WI38 (cell line): ENCODE measurements around the gene PGP.
"Not testable (repeated sequence)": the region's sequence is repeated elsewhere in the genome, so short reads cannot be mapped to it uniquely, and the experiment has no call there.

Experiments
- H3K4me3 ChIP-seq: 2 replicates; pipeline ENCODE4 v1.5.1; 2011; ENCODE audit warnings: low read depth, mild to moderate bottlenecking, control low read depth, low read length
- CTCF ChIP-seq: IDR thresholded peaks from 2 replicates; pipeline ENCODE4 v1.5.1; 2012; ENCODE audit warnings: low read depth, mild to moderate bottlenecking, control low read depth, low read length

The PGP gene

DNA sequence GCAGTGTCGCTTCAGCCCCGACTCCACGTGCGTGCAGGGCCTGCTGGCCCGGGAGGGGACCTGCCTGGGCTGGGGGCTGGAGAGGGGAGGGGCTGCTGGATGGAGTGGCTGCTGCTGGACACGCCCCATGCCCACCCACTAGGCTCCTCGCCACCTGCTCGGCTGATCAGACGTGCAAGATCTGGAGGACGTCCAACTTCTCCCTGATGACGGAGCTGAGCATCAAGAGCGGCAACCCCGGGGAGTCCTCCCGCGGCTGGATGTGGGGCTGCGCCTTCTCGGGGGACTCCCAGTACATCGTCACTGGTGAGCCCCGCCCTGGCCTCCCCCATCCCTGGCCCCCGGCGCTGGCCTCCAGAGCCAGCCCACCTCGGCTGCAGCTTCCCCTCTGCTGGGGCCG, 6.3 kb downstream of the PGP start:
- TF ChIP-seq CTCF: no peak
- no peak overlapping the region for H3K4me3 ChIP-seq

DNA sequence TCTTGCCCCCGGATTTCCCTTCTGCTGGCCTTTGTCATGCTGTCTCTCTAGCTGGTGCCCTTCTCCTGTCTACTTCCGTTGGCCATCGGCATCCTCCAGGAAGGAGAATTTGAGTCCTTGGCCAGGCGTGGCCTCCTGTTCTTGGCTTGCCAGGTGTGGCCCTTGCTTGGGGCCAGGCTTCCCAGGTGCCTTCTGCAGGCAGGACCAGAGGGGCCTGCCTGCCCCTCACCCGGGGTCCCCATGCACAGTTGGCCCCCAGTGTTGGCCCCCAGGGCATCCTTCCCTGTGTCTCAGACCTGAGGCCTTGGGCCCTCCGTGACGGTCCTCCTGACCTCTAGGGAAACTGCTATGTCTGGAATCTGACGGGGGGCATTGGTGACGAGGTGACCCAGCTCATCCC, 6.8 kb downstream of the PGP start:
- H3K4me3 ChIP-seq: no peak overlapping the region
- TF ChIP-seq CTCF: no peak

GRCh38 chr16:2206780-2207433, 7.7 kb downstream of the PGP start:
- TF ChIP-seq CTCF: no peak
- no peak overlapping the region for H3K4me3 ChIP-seq

DNA sequence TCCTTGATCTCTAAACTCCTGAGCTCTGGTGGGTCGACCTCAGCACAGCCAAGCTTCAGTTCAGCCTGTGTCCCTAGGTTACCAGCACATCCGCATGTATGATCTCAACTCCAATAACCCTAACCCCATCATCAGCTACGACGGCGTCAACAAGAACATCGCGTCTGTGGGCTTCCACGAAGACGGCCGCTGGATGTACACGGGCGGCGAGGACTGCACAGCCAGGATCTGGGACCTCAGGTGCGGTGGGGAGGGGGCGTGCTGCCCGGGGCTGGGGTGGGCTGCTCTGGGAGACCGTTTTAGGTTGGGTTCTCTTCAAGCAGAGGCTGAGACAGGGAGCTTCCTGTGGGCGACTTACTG, 8.2 kb downstream of the PGP start:
- peak overlapping the region; percentile 64 for H3K4me3 ChIP-seq
- TF ChIP-seq CTCF: no peak

GRCh38 chr16:2205967-2206313, 8.7 kb downstream of the PGP start:
- no peak for TF ChIP-seq CTCF
- H3K4me3 ChIP-seq: peak overlapping the region; percentile 64

DNA sequence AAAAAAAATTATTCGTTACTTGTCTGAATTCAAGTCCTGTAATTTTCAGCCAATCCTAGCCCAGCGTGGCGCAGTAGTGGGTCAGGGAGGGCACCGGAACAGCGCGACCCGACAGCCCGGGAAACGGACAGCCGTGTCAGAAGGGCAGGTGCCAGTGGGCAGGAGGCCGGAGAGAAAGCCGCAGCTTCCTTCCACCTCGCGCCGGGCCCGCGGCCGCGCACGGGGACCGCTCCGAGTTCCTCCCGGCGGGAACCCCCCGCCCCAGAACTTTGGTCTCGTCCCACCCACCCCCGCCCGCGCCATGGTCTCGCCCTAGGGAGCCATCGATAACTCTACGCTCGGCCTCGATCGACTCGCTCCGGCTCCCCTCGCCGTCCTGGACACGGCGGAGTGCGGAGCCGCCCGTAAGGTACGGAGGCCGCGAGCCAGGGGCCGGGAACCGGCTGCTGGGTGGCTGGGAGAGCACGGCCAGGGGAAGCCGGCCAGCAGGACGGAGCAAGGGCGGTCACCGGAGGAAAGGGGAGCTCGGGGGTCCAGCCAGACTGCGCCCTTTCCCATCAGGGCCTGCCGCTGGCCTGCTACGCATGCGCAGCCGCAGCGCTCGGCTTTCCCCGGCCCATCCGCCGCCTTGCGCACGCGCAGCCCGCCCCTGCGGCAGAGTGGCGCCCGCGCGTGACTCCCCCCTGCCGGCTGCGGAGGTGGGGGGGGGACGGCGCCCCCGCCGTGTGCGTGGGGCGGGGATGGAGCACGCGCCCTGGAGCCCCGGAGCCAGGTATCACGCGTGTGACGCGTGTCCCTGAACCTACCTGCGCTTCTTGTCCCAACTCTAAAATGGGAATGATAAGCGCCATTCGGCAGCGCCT, 9.3 kb downstream of the PGP start, which contains the start of gene MLST8:
TSS of gene MLST8 (plus strand) at position 351 of the 863 bp plus-strand sequence. CDS start 632 bp downstream, outside the sequence.
- peak; percentile 8; the same call in 1 of the 2 replicates for TF ChIP-seq CTCF
- peak within 1 kb of the TSS; percentile 64 for H3K4me3 ChIP-seq

DNA sequence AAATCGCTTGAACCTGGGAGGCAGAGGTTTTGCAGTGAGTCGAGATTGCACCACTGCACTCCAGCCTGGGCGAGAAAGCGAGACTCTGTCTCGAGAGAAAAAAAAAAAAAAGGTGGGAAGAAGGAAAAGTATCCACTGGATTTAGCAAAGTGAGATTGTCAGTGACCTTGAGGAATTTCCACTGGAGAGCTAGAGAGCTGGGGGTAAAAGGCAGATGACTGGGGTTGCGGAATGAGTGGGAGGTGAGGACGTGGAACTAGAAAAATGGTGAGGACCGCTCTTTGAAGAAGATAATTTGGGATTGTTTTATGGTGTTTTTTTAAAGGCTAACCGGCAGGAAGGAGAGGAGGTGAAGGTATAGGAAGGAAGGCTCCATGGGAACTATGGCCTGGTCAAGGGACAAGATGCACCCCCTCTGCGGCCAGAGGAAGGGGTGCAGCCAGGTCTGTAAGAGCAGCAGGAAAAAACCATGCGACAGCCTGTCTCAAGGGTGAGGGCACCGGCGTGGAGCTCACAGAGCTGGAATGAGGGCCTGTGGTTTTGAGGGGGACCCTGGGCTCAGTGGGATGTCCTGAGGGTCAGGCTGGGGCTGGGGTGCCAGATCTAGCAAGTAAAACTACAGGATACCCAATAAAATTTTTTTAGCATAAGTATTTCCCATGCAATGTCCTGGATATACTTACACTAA, 10.1 kb downstream of the PGP start:
- no peak for TF ChIP-seq CTCF
- H3K4me3 ChIP-seq: peak overlapping the region; percentile 64

DNA sequence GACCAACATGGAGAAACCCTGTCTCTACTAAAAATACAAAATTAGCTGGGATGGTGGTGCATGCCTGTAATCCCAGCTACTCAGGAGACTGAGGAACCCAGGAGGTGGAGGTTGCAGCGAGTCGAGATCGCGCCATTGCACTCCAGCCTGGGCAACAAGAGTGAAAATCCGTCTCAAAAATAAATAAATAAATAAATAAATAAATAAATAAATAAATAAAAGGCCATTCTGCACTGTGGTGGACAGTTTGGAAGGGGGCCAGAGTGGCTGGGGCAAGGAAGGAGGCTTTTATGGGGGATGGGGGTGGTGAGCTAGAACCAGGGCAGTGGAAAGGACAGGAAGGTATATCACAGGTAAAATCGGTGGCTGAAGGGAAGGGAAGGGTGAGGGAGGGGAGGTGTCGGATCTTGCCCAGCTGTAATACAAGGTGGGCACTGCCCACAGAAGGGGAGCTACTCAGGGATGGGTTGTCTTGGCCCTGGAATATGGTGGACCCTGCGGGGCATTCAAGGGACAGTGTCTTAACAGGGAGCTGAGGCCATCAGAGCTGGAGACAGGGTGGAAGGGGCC, 11.4 kb downstream of the PGP start:
- not testable (repeated sequence) for H3K4me3 ChIP-seq
